GM18867 (cell line): ENCODE results near the gene RXRA.

Experiments used
- ATAC-seq: cut with Tn5 transposase; IDR thresholded peaks from one replicate; pipeline ENCODE4 v1.9.1; 2021; ENCODE audit warnings: mild to moderate bottlenecking, moderate library complexity; ENCODE audit not compliant: unreplicated experiment

The RXRA gene

DNA sequence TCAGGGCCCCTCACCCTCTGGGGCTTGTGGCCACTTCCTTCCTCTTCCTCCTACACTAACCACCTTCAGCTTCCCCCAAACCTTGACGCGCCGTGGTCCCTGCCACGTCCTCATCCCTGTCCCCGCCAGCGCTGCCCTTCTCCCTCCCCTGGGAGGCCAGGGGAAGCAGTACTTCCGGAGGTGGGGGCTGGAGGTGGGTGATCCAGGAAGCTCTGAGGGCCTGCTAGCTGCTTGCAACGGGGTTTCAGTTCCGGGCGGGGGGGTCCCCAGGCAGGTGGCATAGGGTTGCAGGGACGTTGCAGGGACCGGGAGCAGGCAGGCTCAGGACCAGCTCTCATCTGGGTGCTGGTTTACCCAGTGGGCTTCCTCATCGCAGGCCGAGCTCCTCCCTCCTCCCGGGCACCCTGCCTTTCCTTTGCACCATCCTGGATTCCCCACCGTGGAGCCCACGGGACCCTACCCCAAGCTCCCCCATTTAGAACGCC is 70.0 kb downstream of the RXRA start:
- no peak for ATAC-seq

DNA sequence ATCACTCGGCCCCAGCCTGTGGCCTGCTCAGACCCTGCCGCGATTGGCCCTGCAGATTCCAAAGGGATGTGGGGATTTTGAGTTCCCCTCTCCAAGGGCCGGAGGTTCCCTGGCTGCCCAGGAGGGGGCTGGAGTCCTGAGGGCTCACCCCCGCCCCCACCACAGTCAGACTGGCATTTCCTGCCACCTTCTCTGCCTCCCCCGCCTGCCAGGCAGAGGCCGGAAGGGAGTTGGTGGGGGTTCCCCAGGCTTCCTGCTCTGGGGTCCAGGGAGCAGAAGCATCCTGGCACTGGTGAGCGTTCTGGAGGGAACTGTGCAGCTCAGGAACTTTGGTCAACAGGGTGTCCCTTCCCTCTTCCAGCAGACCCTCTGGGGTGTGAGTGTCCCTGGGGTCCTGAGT is 70.6 kb downstream of the RXRA start:
- ATAC-seq: no peak

DNA sequence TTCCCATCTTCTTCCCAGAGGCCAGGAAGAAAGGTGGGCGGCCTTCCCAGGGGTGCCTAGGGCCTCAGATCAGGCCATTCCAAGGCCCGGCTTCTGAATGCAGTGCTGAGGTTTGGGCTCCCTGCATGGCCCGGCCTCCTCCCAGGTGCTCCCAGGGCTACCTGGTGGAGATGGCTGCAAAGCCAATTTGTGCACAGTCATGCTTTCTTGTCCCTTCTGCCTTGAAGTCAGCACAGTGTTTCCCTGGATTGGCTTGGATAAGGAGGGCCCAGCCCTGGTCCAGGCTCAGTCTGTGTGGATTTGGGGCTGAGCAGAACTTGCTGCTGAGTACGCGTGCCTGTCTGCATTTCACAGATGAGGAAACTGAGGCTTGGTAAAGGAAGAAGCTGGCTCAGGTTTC is 72.5 kb downstream of the RXRA start:
- no peak for ATAC-seq

DNA sequence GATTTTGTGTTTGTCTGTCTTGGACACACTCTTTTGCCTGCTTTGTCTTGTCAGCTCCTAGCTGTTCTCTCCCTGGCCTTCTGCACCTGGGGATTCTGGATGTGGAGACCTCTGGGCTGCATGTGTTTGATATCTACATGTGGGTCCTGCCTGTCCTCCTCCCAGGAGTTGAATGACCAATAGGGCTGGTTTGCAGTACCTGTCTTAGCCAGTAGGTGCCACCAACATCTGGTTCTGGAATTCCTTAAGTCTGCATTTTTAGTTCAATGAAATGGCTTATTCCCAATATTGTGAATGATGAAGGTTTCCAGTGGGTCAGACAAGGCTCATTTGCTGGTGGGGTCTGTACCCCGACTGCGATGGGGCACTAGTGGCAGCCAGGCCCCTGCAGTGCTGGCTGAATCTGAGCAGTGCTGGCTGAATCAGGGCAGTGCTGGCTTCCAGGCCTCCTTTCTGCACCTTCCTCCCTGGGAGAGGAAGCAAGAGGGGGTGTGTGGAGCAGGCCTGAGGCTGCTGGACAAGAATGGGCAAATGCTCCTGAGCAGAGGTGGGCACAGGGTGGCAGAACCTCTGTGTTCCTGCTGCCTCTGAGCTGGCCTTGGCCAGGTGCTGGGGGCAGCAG is 73.3 kb downstream of the RXRA start:
- ATAC-seq: no peak

DNA sequence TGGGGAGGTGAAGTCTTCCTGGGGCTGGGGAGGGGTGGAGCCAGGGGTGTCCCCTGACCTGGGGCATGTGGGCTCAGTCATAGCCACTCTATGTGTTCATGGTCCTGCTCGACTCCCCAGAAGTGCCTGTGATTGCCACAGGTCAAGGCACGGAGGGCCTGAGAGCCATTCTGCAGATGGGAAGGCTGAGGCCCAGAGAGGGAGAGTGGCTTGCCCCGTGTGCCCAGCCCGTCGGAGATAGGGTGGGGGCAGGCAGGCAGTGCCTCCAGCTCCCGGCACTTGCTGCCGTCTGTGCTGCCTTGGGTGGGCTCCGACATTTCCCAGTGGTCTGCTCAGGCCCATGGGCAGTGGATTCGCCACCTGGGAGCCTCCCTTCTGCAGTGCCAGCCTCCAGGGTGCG is 74.0 kb downstream of the RXRA start:
- no peak for ATAC-seq

DNA sequence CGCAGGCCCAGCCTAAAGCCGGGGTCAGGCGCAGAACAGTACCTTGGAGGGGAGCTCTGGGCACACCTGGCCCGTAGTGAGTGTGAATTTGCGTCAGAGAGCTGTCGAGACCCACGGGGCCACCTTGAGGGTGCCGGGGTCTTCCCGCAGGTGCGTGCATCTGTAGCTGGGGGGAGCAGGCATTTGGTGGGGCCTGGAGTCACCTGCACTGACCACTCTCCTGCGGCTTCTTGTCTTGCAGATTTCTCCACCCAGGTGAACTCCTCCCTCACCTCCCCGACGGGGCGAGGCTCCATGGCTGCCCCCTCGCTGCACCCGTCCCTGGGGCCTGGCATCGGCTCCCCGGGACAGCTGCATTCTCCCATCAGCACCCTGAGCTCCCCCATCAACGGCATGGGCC is 75.1 kb downstream of the RXRA start:
- ATAC-seq: no peak

DNA sequence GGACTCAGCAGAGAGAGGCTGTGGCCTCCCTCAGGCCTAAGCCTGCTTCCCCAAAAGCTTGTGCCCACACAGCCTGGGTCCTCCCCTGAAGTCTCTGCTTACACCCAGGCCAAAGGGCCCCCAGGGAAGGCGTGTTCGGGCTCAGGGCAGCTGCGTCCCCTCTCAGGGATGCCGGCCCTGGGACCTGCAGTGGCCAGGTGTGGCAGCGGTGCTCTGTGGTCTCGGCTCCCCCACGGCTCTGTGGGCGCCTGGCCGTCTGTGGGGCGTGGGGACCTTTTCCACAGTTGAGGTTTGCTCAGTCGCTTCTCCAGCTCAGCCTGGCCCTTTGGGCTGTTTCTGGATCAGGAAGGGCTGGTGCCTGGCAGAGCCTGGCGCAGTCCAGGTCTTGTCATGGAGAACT is 75.9 kb downstream of the RXRA start:
- no peak for ATAC-seq

DNA sequence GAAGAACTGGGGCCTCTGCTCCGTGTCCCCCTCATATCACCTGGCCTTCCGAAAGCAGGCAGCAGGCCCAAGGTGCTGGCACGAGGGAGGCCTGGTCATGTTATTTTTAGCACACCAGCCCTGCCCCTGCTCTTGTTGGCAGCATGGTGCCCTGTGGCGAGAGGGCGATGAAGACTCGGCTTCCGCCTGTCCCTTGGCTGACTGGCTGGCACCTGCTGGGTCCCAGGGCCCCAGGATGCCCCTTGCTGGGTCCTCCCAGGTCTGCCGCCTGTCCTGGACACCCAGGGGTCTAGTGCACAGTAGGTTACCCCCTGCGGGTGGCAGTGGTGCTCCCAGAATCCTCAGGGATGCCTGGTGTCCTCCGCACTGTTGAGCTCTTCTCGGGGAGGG is 77.0 kb downstream of the RXRA start:
- no peak for ATAC-seq

DNA sequence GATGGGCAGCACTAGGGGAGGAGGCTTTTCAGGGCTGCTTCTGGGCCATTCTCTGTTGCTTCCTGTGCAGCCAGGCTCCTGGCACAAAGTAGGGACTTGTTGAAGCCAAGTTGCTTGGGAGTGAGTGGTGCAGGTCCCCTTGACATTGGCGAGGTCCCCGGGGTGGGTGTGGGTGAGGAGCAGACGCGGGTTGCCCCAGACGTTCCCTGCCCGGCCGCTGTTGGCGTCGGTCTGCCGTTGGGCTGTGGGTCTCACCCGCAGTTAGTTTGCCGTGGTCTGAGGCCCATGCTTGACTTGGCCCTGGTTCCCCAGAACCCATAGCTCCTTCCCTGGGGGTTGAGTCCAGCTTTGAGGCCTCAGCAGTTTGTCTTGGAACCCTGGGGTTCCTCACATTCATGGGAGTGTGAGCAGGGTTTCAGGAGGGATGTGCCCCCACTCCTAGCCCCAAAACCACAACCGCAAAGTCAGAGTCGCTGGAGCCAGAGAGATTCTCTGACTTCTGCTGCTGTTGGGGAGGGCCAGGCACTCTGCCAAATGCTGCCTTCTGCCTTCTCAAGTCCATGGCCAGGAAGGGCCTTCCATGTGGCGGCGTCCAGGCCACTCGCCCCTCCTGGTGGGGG is 77.5 kb downstream of the RXRA start:
- ATAC-seq: no peak

DNA sequence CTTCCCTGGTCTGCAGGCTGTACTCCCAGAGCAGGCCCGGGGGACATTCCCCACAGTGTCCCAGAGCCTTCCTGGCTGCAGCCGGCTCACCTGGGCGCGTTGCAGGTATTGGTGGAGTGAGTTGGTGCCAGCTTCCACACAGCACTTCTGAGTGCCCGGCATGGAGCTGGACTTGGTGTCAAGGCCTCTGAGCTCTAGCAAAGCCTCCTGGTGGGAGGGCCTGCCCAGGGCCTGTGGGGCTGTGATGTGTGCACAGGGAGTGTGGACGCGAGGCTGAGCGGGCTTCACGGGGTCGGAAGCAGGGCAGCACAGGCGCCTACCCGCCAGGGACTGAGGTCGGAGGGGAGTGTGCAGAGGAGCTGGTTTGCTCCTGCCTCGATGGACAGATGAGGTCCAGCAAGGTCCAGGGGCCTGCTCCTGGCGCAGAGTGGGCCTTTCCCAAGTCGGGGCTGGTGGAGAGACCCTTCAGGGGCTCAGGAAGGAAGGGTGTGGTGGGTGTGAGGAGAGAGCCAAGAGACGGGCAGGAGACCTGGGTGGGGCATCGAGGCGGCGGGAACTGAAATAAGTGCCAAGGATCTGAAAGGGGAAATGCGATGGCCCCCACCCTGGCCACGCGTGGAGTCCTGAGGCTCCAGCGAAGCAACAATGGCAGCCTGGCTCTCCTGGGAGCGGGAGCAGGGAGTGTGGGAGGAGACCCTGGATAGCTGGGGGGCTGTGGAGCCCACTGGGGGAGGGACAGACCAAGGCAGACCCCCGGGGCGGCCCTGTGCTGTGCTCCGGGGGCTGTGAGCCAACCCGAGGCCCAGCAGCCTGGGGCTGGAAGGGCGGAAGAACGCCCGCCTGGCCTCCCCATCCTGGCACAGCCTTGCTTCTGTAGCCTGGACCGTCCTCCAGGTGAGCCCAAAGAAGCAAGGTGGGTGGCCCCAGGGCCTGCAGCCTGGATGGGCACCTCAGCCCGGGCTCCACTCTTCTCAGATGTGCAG is 78.4 kb downstream of the RXRA start:
- no peak for ATAC-seq

DNA sequence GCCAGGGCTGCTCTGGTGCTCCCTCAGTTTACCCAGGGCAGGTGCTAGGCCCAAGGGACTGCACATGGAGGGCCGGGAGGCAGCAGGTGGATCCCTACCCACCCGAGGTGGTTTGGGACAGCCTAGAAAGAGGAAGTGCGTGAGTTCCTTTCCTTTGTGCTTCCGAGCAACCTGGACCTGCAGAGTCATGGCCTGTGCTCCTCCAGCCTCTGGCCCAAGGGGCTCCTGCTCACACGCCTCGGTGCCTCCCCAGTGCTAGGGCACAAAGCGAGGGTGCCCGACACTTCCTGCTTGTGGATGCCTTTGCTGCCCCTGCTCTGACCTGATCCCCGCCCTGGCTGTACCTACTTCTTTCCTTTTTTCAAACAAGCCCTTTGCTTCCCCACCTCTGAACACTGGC is 79.3 kb downstream of the RXRA start:
- no peak for ATAC-seq

DNA sequence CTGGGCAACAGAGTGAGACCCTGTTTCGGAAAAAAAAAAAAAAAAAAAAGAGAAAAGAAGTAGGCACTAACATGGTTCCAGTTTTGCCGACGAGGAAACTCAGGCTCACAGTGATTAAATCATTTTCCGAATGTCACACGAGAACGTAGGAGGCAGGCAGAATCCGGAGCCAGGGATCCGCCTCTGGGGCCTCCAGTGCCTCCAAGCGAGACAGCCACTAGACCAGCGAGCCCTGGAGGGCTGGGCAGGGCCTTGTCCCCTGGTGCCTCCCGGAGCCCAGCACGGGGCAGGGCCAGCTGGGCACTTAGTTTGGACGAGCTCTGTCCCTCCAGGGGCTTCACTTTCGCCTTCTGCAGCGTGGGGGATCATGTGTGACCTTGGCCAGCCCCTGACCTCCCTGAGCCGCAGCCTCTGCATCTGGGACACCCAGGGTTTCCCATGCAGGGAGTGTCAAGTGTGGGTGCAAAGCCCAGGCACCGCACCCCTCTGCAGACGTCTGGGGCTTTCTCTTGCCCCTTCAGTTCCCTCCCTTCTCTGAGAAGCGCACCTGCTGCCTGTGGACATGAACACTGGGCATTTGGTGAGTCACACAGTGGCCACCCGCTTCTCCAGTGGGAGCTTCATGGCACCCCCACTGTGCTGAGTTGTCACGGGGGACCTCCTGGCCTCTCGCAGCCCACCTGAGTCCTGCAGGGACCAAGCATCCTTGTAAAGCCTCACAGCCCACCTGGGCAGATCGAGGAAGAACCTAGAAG is 80.3 kb downstream of the RXRA start:
- ATAC-seq: no peak

DNA sequence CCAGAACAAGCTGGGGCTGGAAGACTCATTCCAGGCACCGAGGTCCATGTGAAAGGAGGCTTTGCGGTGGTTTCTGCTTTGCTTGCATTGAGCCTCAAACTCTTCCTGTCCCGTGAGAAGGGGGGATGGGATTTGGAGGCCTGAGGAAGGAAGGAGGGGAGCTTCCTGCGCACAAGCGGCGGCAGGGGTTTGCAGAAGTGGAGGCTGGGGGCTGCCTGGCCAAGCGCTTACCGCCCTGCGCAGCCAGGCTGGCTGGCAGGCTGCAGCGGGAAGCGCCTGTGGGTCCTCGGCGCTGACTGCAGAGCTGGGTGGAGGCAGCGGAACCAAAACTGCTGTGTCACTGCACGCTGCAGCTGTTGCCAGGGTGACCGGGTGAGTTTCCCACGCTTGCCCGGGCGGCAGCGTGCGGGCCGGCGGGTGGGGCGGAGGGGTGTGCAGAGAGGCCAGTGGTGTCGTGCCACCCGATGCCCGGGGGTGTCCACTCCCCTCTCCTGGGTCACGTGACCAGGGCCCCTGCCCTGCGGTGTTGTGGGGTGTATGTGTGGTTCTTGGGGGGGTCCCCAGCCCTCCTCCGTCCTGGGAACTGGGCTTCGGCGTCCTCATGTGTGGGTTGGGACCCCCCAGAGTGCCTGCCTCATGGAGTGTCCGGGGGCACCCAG is 81.0 kb downstream of the RXRA start:
- ATAC-seq: peak; percentile 85

DNA sequence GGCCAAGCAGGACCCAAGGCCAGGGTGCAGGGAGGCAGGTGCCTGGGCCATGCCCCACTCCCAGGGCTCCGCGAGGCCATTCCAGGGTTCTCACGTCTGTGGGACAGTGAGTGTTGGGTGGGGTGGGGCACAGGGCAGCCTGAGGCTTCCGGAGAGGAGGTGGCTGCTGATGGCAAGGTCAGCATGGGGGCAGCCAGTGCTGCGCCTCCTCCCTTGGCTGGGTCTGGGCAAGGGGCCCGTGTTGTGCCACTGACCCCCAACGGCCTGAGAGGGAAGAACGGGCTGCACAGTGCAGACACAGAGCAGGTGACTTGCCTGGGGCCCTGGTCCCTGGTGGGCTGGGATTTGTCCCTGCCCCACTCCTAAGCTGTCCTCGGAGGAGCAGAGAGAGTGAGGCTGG is 82.1 kb downstream of the RXRA start:
- no peak for ATAC-seq

DNA sequence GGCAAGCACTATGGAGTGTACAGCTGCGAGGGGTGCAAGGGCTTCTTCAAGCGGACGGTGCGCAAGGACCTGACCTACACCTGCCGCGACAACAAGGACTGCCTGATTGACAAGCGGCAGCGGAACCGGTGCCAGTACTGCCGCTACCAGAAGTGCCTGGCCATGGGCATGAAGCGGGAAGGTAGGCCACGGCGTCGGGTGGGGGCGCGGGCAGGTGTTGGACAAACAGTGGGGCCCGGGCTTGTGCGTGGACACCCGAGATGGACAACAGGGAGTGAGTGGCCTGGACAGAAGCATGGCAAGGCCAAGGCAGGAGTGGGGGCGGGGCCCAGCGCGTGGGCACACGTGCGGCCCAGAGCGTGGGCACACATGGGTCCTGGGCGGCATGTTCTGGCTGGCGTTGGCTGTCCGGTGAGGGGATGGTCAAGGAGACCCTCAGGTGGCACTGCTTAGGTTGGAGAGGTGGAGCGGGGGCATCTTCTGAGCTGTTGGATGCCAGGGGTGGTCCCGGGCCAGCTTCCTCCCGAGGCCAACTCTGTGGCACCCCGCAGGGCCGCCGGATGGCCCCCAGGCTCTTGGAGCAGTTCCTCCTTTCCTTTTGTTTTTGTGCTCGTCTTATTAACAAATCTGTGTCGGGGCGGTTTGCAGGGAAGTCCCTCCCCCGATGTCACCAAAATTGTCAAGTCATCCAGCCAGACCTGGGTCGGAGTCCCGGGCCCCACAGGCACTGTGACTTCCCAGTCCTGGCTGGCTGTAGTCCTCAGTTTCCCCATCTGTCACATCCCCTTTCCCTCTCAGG is 82.9 kb downstream of the RXRA start:
- no peak for ATAC-seq

DNA sequence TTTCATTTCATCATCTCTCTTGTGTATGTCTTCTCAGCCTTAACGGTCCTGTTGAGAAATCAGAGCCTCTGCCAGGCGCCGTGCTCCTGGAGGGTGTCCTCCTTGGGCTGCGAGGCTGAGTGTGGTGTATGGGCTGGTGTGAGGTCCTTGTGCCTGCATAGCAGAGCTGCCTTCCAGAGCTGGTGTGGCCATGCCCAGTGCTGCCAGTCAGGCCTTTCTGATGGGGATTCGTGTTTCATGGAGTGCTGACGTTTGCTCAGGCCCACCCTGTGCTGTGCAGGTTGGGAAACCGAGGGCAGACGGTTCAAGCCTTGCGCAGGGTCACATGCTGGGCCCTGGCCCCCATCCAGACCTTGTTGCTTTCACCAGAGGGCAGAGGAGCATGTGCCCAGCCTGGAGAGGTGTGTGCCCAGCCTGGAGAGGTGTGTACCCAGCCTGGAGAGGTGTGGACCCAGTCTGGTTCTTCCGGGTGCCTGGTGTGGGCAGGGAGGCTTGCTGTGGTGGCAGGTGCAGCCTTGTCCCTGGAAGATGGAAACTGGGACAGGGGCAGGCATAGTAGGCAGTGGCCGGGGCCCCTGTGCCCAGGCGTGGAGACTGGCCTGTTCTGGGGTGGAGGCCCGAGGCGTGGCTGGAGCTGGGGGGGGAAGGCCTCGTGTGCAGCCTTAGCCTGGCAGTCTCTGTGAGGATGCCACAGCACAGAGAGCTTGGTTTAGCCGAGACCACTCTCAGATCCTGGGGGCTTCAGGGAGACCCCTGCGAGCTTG is 84.0 kb downstream of the RXRA start:
- ATAC-seq: no peak

DNA sequence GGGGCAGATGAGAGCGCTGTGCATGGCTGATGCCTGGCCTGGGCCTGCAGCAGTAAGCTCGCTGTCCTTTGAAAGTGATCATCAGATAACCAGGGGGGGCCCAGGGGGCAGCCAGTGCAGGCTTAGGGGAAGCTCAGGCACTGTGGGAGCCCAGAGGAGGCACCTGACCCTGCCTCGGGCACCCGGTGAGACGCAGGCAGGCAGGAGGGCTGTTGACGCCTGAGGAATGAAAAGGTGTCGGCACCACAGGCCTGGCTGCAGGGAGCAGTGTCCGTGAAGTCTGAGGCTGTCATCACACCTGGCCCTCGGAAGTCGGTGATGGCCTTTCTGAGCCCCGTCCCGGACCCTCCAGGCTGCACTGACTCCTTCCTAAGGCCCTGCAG is 84.6 kb downstream of the RXRA start:
- ATAC-seq: no peak

DNA sequence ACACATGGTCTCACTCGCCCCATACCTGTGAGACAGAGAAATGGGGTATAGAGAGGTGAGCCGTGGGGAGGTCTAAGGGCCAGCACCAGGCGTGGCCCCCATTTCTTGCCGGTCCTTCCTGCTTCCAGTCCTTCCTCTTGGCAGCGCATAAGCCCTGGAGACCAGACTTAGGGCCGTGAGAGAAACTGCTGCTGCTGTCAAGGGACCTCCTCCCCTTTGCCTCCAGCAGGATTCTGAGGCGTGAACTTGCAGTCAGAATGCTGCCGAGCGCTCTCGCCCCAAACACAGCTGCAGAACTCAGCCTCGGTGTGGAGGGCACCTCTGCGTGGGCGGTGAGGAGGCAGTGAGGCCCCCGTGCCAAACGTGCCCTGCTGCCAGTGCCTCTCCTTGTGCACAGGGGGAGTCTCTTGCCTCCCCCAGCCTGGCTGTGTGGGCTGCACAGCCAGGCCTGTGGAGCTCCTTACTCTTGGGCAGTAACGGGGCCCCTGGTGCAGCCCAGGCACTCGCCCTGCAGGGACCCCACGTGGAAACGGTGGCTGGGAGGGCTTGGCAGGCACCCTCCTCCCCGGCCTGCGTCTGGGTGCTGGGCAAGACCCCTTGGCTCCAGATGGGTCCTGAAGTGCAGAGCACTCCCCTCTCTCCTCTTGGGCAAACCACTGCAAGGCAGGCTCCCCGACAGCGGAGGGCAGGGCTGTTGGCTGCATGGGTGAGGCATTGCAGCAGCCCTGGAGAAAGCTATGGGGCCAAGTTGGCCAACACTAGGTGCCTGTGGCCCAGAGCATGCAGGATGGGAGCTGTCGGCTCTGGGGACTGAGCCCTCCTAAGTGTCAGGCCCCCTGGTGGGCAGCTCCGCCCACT is 85.4 kb downstream of the RXRA start:
- ATAC-seq: no peak
